Neural progenitor cell (in vitro differentiated cells): ENCODE results near the gene SNUPN.

Source experiments
- EZH2 ChIP-seq: fragments of 200-600 bp; sonication (generic); IDR thresholded peaks from 2 replicates; pipeline ENCODE4 v1.6.1; 2017; ENCODE audit warnings: antibody characterized with exemption, mild to moderate bottlenecking, moderate library complexity
- EZH2phosphoT487 ChIP-seq: fragments of 200-600 bp; sonication (generic); IDR thresholded peaks from 2 replicates; pipeline ENCODE4 v1.6.1; 2017; ENCODE audit warnings: antibody characterized with exemption
- TF ChIP-seq, protein P1 (sequence below): fragments of 200-600 bp; sonication (generic); IDR thresholded peaks from 2 replicates; pipeline ENCODE4 v1.5.1; 2017; ENCODE audit warnings: antibody characterized with exemption, mild to moderate bottlenecking

DNA sequence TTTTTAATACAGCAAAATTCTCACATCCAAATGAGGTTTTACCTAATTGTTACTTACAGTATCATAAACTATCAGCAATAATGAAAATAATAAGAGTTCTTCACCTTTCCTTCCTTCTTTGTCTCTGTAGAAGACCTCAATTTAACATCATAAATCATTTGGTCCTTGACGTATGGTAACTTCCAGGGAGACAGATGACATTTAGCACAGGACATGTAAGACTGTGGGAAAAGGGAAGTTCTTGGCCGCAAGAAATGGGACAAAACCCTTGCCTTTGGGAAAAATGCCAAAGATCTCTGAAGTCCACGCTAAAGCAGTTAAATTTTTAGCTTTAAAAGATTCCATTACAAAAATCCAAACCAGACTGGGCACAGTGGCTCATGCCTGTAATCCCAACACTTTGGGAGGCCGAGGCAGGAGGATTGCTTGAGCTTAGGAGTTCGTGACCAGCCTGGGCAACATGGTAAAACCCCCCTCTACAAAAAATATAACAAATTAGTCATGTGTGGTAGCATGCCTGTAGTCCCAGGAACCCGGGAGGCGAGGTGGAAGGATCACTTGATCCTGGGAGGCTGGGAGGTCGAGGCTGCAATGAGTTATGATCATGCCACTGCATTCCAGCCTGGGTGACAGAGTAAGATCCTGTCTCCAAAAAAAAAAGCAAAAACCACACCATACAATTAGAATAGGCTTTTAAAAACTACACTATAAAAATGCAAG lies 55.2 kb downstream of the SNUPN start:
- TF ChIP-seq EZH2 (no peak), EZH2phosphoT487 (no peak)
- TF ChIP-seq, protein P1, sequence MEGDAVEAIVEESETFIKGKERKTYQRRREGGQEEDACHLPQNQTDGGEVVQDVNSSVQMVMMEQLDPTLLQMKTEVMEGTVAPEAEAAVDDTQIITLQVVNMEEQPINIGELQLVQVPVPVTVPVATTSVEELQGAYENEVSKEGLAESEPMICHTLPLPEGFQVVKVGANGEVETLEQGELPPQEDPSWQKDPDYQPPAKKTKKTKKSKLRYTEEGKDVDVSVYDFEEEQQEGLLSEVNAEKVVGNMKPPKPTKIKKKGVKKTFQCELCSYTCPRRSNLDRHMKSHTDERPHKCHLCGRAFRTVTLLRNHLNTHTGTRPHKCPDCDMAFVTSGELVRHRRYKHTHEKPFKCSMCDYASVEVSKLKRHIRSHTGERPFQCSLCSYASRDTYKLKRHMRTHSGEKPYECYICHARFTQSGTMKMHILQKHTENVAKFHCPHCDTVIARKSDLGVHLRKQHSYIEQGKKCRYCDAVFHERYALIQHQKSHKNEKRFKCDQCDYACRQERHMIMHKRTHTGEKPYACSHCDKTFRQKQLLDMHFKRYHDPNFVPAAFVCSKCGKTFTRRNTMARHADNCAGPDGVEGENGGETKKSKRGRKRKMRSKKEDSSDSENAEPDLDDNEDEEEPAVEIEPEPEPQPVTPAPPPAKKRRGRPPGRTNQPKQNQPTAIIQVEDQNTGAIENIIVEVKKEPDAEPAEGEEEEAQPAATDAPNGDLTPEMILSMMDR = no peak
